Esophagus muscularis mucosa (tissue), 4 donors: ENCODE measurements around the gene SMIM27. TPM values are rescaled to one million over a fixed set of nuclear protein-coding genes. Genes with fewer than 3 reads are reported as not detected.
A peak's percentile ranks its signal among the peaks of the same experiment; 100 is the strongest.

ENCODE experiments used
- DNase-seq: peaks from one replicate; pipeline ENCODE4 v3.0.0-alpha.2; 2017; ENCODE audit errors: extremely low spot score
- H3K27ac ChIP-seq, 4 donors: fragments of 200-600 bp; sonication (generic); replicated peaks in 1 of 4; 1 replicate in 3 of 4; 2 replicates in 1 of 4; pipeline ENCODE4 v1.5.1; 2016 to 2019; ENCODE audit warnings: mild to moderate bottlenecking in 1 of 4
- H3K27me3 ChIP-seq, 4 donors: fragments of 200-600 bp; sonication (generic); one replicate each; pipeline versions ENCODE4 v1.5.1 to v1.6.0; 2016 to 2019
- H3K36me3 ChIP-seq, 4 donors: fragments of 200-600 bp; sonication (generic); one replicate each; pipeline ENCODE4 v1.5.1; 2016 to 2019
- H3K4me1 ChIP-seq, 4 donors: fragments of 200-600 bp; sonication (generic); one replicate each; pipeline ENCODE4 v1.5.1; 2016 to 2019
- H3K4me3 ChIP-seq, 4 donors: fragments of 200-600 bp; sonication (generic); 1 replicate in 2 of 4; 2 replicates in 2 of 4; pipeline ENCODE4 v1.5.1; 2016 to 2019; ENCODE audit warnings: mild to moderate bottlenecking in 4 of 4, moderate library complexity in 1 of 4
- H3K9me3 ChIP-seq, 4 donors: fragments of 200-600 bp; sonication (generic); 1 replicate in 3 of 4; 2 replicates in 1 of 4; pipeline ENCODE4 v1.5.1; 2016 to 2019
- EP300 ChIP-seq: sonication (generic); formaldehyde crosslinking; IDR thresholded peaks from one replicate; pipeline ENCODE4 v1.6.1; 2017; ENCODE audit warnings: antibody characterized with exemption
- POLR2A ChIP-seq: fragments of 450-650 bp; IDR thresholded peaks from one replicate; pipeline ENCODE4 v1.6.1; 2017; ENCODE audit warnings: antibody characterized with exemption, moderate library complexity, mild to moderate bottlenecking, low read depth
- POLR2AphosphoS5 ChIP-seq, 2 donors: sonication (generic); formaldehyde crosslinking; IDR thresholded peaks; one replicate each; pipeline ENCODE4 v1.6.1; 2017; ENCODE audit warnings: antibody characterized with exemption in 2 of 2
- WGBS: methylation state at CpG from one replicate; pipeline ENCODE4 v1.1.5; 2018; 5-methylcytosine and 5-hydroxymethylcytosine counted together
- intact Hi-C: fragments of 100-400 bp; cut with DNase I; formaldehyde crosslinking; loops from one replicate; pipeline ENCODE4 v1.15.1; 2023
- total RNA-seq, 4 donors: library from RNA; depleted of rRNA; stranded (reverse); fragments of >200 nt; gene quantifications; one replicate each; pipeline versions ENCODE4 v1.1.0 to v1.2.1, GENCODE V29; 2016
- TF ChIP-seq, protein P1 (sequence below), 3 experiments: fragments of 200-600 bp in 2 of 3; fragments of 450-650 bp in 1 of 3; sonication (generic) in 2 of 3; IDR thresholded peaks; one replicate each; pipeline ENCODE4 v1.5.1; 2017 to 2019; ENCODE audit warnings: antibody characterized with exemption in 3 of 3, mild to moderate bottlenecking in 2 of 3, moderate library complexity in 1 of 3

Gene SMIM27
- total RNA-seq, 4 donors from 2014 or later = 4.8 to 11.2 (median 7.8) TPM

DNA sequence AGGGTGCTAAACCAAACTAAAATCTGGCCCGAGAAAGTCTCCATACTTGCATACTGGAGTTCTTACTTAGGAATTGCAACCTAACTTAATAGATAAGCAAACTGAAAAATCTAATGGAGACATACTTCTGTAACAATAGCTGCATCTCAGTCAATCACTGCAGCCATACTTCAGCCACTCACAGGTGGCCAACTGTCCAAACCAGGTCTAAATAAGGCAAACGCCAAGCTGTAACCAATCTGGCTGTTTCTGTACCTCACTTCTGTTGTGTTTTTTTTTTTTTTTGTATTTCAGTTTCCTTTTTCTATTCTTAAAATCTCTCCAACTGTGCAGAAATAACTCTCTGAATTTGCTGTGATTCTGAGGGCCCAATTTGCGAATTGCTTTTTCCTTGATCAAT is 25.2 kb downstream of the SMIM27 start:
- Histone ChIP-seq H3K9me3 (no peaks in the 10 kb centered on the region), H3K4me3 (no peak overlapping the region), H3K27ac (no peak overlapping the region), H3K36me3 (no peaks in the 10 kb centered on the region), H3K27me3 (peaks cover 0 to 3% (median 0%) of the 10 kb centered on the region in 4 donors), H3K4me1 (peaks cover 7 to 15% (median 11%) of the 10 kb centered on the region in 4 donors)
- intact Hi-C loops = no loop called here
- WGBS = 86% methylated on average over 3 of the region's 3 CpGs
- TF ChIP-seq POLR2AphosphoS5 (IDR thresholded peaks at IDR 0.05) (no peak), EP300 (no peak), POLR2A (no peak)
- TF ChIP-seq, protein P1, sequence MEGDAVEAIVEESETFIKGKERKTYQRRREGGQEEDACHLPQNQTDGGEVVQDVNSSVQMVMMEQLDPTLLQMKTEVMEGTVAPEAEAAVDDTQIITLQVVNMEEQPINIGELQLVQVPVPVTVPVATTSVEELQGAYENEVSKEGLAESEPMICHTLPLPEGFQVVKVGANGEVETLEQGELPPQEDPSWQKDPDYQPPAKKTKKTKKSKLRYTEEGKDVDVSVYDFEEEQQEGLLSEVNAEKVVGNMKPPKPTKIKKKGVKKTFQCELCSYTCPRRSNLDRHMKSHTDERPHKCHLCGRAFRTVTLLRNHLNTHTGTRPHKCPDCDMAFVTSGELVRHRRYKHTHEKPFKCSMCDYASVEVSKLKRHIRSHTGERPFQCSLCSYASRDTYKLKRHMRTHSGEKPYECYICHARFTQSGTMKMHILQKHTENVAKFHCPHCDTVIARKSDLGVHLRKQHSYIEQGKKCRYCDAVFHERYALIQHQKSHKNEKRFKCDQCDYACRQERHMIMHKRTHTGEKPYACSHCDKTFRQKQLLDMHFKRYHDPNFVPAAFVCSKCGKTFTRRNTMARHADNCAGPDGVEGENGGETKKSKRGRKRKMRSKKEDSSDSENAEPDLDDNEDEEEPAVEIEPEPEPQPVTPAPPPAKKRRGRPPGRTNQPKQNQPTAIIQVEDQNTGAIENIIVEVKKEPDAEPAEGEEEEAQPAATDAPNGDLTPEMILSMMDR (IDR thresholded peaks at IDR 0.05) = no peak
- DNase-seq = no peak

DNA sequence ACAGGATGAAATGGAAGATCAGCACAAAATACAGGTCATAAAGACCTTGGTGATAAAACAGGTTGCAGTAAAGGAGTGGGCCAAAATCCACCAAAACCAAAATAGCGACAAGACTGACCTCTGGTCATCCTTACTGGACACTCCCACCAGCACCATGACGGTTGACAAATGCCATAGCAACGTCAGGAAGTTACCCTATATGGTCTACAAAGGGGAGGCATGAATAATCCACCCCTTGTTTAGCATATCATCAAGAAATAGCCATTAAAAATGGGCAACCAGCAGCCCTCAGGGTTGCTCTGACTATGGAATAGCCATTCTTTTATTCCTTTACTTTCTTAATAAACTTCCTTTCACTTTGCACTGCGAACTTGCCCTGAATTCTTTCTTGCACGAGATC is 26.8 kb downstream of the SMIM27 start:
- intact Hi-C loops = loop anchor here (2.0 kb wide), 1 partner anchor 200 kb away; no protein-coding TSS in a partner anchor
- Histone ChIP-seq H3K4me3 (no peak overlapping the region), H3K27me3 (peaks cover 0 to 3% (median 0%) of the 10 kb centered on the region in 4 donors), H3K36me3 (no peaks in the 10 kb centered on the region), H3K4me1 (peaks cover 0 to 8% (median 4%) of the 10 kb centered on the region in 4 donors), H3K27ac (no peak overlapping the region), H3K9me3 (no peaks in the 10 kb centered on the region)
- TF ChIP-seq EP300 = no peak
- TF ChIP-seq POLR2A = no peak
- TF ChIP-seq, protein P1 (IDR thresholded peaks at IDR 0.05) = no peak
- no peak for TF ChIP-seq POLR2AphosphoS5 (IDR thresholded peaks at IDR 0.05)
- 62% methylated on average over 5 of the region's 5 CpGs for WGBS
- DNase-seq = no peak

DNA sequence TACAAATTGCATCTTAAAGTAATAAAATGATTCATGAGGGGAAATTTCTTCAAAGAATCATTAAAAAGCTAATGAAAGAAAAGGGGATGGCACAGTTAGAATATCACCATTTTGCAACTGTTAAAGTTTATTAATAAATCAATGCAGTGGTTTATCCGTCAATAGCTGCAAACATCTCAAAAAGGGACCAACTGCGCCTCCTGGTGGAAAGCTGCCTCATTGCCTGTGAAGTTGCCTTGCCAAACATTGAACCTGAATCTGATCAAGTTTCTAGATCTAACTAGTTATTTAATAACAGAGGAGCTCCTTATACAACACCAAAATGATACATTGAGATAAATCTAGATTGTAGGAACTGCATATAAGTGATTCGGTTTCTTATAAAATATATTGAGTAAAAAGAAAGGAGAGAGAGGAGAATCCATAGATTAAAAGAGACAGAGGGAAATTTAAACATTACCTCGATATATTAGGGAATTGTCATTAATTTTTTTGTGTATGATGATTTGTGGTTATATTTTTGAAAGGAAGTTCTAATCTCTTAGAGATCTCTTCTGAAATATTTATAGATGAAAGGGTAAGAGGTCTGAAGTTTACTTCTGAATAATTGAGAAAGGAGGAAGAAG is 27.7 kb downstream of the SMIM27 start:
- H3K9me3 ChIP-seq = no peaks in the 10 kb centered on the region
- no peak overlapping the region for H3K4me3 ChIP-seq
- intact Hi-C loops = loop anchor here (2.0 to 5.0 kb wide), 3 partner anchors 149 to 387 kb away; no protein-coding TSS in a partner anchor
- peaks cover 0 to 8% (median 4%) of the 10 kb centered on the region in 4 donors for H3K4me1 ChIP-seq
- DNase-seq = no peak
- TF ChIP-seq POLR2AphosphoS5 (IDR thresholded peaks at IDR 0.05) (no peak), EP300 (no peak), POLR2A (no peak)
- TF ChIP-seq, protein P1 (IDR thresholded peaks at IDR 0.05) = peak; percentile 86 to 90 (median 89)
- H3K36me3 ChIP-seq = no peaks in the 10 kb centered on the region
- peaks cover 0 to 3% (median 0%) of the 10 kb centered on the region in 4 donors for H3K27me3 ChIP-seq
- WGBS = 19% methylated on average over 4 of the region's 4 CpGs
- H3K27ac ChIP-seq = no peak overlapping the region

DNA sequence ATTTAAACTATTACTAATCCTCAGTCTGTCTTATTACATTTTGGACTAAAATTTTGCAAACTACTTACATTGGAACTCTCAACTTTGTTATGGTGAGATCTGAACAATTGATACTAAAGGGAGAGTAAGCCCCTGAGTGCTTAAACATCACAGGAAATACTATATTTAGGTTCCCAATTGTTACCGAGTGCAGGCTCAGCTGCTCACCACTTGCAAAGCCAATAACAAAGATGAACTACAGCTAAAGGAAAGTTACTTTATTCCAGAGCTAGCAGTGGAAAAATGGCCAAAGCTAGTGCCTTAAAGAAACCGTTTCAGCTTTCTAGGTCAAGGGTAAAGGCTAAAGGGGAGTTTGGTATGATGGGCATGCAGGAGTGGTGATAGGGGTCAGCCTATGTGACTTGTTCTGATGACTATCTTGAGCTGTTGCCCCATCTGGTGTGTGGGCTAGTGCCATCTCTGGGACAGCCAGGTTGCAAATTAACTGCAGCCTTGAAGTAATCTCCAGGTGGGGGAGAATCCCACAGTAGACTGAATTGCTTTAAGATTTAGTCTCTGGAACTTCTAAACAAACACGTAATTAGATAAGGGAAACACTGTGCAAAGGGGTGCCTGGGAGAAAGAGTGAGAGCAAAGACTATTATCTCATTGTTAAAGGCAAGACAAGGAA is 28.6 kb downstream of the SMIM27 start:
- no peak for DNase-seq
- Histone ChIP-seq H3K27ac (no peak overlapping the region), H3K4me3 (no peak overlapping the region), H3K9me3 (no peaks in the 10 kb centered on the region), H3K27me3 (peaks cover 0 to 3% (median 0%) of the 10 kb centered on the region in 4 donors), H3K4me1 (peaks cover 0 to 8% (median 4%) of the 10 kb centered on the region in 4 donors), H3K36me3 (no peaks in the 10 kb centered on the region)
- TF ChIP-seq, protein P1 (IDR thresholded peaks at IDR 0.05) = no peak
- TF ChIP-seq POLR2A (no peak), EP300 (no peak), POLR2AphosphoS5 (IDR thresholded peaks at IDR 0.05) (no peak)
- intact Hi-C loops = loop anchor here (2.0 to 5.0 kb wide), 2 partner anchors 150 to 387 kb away; no protein-coding TSS in a partner anchor
- WGBS = 18% methylated on average over 3 of the region's 3 CpGs
